Non-pigmented ciliary epithelial cell (primary cell): ENCODE measurements around the gene TPSB2.
"Not testable (repeated sequence)": the region's sequence is repeated elsewhere in the genome, so short reads cannot be mapped to it uniquely, and the experiment has no call there.

Experiments used
- DNase-seq: peaks from one replicate; pipeline ENCODE4 v3.0.0-alpha.2; 2010; ENCODE audit warnings: low read depth

TPSB2 gene

DNA sequence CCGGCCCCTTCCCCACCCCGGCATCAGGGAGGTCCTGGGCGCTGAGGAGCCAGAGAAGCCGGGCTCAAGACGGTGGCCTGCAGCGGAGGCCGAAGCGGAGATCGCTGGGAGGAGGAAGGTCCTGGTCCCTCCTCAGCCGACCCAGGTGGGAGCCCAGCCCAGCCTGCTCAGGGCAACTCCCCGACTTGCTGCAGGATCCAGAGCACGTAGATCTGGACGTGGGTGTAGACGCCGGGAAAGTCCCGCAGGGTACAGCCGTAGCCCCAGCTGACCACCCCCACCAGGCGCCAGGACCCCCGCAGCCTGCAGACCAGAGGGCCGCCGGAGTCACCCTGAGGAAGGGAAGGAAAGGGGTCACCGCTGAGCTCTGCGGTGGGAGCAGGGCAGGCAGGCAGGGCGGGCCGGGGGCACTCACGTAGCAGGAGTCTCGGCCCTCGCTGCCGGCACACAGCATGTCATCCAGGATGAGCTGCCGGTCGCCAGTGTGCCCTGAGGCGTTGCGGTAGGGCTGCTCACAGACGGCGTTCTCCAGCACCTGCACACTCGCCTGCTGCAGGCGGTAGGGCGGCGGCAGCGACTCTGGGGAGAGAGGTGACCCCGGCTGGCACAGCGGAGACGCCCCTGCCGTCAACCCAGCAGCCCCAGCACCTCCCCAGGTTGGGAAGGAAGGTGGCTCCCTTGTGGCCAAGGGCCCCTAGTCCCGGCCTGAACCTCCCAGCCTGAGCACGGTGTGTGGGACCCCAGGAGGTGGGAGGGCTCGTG lies 31.3 kb upstream of the TPSB2 start:
- no peak for DNase-seq

GRCh38 chr16:1260101-1260680 lies 30.2 kb upstream of the TPSB2 start:
- DNase-seq, result no peak

- DNase-seq, result no peak
These were observed 29.7 kb upstream of the TPSB2 start for GRCh38 chr16:1259760-1260068.

DNA sequence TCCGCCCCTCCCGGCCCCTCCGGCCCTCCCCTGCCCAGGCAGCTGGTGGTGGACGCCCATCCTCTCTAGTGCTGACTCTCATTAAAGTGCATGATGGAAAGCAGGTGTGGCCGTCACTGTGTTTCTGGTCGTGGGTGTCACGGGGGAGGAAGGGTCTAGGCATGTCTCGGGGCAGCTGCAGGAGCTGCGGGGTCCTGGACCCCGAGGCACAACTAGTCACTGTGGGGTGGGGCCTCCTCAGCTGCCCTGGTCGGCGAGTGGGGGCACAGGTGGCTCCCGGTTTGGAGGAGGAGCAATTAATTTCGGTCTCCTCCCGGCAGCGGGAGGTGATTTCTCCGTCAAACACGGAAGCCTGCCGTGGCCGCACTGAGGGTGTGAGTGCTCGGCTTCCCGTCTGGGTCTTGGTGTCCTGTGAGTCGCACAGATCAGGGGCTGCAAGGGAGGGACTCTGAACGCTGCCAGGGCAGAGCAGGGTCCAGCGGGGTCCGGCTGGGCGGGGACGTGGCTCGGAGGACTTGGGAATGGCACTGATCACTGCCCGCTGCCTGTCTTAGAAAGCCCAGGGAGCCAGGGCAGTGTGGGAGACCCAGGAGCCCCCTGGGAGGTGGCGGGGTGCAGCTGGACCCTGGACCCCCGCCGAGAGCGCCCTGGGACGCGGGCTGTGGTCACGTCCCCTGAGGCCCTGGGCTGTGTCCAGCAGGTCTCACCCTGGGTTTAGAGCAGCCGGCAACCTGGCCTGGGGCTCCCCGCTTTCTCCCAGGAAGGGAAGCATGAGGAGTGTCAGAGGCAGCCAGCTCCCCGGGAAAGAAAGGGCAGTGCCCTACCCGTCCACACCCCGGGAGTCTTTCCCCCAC lies 29.1 kb upstream of the TPSB2 start:
- DNase-seq, result no peak

- no peak for DNase-seq
These were observed 28.2 kb upstream of the TPSB2 start for GRCh38 chr16:1258225-1258600.

- DNase-seq, result no peak
These were observed 27.7 kb upstream of the TPSB2 start for GRCh38 chr16:1257561-1258224.

DNA sequence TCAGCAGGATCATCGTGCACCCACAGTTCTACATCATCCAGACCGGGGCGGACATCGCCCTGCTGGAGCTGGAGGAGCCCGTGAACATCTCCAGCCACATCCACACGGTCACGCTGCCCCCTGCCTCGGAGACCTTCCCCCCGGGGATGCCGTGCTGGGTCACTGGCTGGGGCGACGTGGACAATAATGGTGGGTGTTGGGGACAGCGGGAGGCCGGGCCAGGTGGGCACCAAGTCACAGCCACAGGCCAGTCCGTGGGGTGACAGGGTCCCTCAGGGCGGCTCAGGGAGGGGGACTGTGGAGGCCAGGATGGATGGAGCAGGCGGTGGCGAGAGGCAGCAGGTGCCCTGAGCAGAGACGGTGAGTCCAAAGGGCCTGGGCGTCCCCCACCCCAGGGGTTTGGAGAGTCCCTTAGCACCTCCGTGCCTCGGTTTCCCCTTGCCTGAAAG lies 26.9 kb upstream of the TPSB2 start:
- no peak for DNase-seq

DNA sequence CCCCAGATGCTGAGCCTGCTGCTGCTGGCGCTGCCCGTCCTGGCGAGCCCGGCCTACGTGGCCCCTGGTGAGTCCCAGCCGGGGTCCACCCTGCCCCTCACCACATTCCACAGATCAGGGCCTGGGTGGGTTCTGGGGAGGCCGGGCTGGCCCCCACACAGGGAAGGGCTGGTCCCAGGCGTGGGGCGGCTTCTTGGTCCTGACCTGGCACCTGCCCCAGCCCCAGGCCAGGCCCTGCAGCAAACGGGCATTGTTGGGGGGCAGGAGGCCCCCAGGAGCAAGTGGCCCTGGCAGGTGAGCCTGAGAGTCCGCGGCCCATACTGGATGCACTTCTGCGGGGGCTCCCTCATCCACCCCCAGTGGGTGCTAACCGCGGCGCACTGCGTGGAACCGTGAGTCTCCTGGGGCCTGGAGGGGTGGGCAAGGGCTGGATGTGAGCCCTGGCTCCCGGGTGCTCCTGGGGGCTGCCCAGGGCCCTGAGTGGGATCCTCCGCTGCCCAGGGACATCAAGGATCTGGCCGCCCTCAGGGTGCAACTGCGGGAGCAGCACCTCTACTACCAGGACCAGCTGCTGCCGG lies 26.4 kb upstream of the TPSB2 start:
- not testable (repeated sequence) for DNase-seq

DNA sequence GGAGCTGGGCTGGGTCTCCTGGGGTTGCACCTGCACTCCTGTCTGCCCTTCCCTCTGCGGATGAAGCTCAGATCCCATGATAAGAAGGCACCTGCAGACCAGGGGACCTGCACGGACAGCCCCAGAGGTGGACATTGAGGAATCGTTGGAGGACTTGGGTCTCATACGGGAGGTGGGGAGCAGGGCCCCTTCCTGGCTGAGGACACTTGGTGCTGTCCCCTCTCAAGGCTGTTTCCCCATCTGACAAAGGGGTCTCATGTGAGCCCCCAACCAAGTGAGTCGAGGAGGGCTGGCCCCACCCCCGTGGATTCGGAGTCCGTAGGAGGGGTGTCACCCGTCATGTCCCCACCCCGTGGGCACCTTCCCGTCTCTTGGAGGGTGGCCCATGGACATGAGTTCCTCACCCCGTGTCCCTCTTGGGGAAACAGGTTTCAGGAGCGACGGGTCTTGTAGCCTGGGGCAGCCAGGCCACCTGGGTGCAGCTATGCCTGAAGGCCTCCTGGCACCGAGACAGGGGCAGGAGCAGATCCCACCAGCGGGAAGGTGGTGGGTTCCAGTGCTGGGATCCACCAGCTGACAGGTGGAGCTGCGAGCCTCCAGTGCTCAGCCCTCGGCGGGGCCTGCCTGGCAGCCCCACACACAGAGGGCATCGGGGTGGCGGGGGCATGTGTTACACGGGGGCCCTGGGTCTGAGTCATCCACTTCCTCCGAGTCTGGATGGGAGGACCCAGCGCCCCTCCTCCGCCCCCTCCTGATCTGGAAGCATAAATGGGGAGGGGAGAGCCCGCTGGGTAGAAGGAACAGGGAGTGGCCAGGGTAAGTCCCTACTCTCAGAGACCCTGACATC lies 25.5 kb upstream of the TPSB2 start, which contains the start of gene TPSD1:
TSS of gene TPSD1 (plus strand) at position 794 of the 847 bp plus-strand sequence. CDS start 212 bp downstream, outside the sequence.
- DNase-seq, result not testable (repeated sequence)

GRCh38 chr16:1254821-1255220 lies 24.8 kb upstream of the TPSB2 start:
- DNase-seq, result not testable (repeated sequence)

GRCh38 chr16:1253701-1254364 lies 23.8 kb upstream of the TPSB2 start:
- DNase-seq, result not testable (repeated sequence)

- DNase-seq, result not testable (repeated sequence)
These were observed 19.2 kb upstream of the TPSB2 start for GRCh38 chr16:1249031-1249755.

- not testable (repeated sequence) for DNase-seq
These were observed 18.0 kb upstream of the TPSB2 start for GRCh38 chr16:1247903-1248537.

GRCh38 chr16:1245452-1246020 lies 15.6 kb upstream of the TPSB2 start:
- DNase-seq, result no peak

DNA sequence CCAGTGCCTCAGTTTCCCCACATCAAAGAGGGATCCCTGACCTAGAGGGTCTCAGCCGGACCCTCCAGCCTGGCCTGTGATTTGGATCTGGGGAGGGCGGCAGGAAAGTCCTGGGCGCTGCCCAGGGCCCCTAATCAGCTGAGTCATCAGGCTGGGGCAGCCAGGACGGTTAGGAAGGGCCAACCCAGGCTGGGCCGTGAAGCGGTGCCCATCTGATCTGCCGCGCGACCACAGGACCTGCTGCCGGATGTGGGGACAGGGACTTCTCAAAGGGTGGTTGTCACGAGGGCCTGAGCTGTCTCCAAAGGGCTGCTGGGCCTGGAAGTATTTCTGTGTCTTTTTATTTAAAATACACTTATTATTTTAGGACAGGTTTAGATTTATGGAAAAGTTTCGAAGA lies 14.9 kb upstream of the TPSB2 start:
- DNase-seq, result no peak

GRCh38 chr16:1243907-1244850 lies 14.2 kb upstream of the TPSB2 start:
- not testable (repeated sequence) for DNase-seq

GRCh38 chr16:1243363-1243762 lies 13.4 kb upstream of the TPSB2 start:
- not testable (repeated sequence) for DNase-seq

DNA sequence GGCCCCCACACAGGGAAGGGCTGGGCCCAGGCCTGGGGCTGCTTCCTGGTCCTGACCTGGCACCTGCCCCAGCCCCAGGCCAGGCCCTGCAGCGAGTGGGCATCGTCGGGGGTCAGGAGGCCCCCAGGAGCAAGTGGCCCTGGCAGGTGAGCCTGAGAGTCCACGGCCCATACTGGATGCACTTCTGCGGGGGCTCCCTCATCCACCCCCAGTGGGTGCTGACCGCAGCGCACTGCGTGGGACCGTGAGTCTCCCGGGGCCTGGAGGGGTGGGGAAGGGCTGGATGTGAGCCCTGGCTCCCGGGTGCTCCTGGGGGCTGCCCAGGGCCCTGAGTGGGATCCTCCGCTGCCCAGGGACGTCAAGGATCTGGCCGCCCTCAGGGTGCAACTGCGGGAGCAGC lies 11.1 kb upstream of the TPSB2 start:
- not testable (repeated sequence) for DNase-seq
